K562 (cell line): ENCODE results near the gene SP2. TPM values are rescaled to one million over a fixed set of nuclear protein-coding genes. Genes with fewer than 3 reads are reported as not detected.

ENCODE experiments used
- BRD4 ChIP-seq: fragments of 200-600 bp; sonication (generic); IDR thresholded peaks from 2 replicates; pipeline ENCODE4 v1.6.1; 2017; ENCODE audit warnings: inconsistent platforms
- CREB5 ChIP-seq: fragments of 250-450 bp; sonication (Bioruptor Pico); IDR thresholded peaks from 2 replicates; pipeline ENCODE4 v1.5.0; 2020; ENCODE audit warnings: mild to moderate bottlenecking
- E2F8 ChIP-seq: fragments of 450-650 bp; IDR thresholded peaks from 2 replicates; pipeline ENCODE4 v1.7.1; 2018; ENCODE audit warnings: mild to moderate bottlenecking, low read depth; ENCODE audit not compliant: partially characterized antibody
- EGR1 ChIP-seq: fragments of 450-650 bp; conservative IDR thresholded peaks from 2 replicates; pipeline ENCODE4 v1.6.1; 2017; ENCODE audit warnings: mild to moderate bottlenecking
- ELF1 ChIP-seq: fragments of 200-800 bp; sonication (Bioruptor generic); IDR thresholded peaks from 2 replicates; pipeline ENCODE4 v1.6.1; 2016; ENCODE audit warnings: missing genetic modification characterization, missing compliant biosample characterization
- KLF6 ChIP-seq: fragments of 250-450 bp; sonication (Bioruptor Pico); IDR thresholded peaks from 2 replicates; pipeline ENCODE4 v1.4.0; 2020; ENCODE audit warnings: mild to moderate bottlenecking, moderate library complexity, borderline replicate concordance
- LEF1 ChIP-seq: fragments of 450-650 bp; IDR thresholded peaks from 2 replicates; pipeline ENCODE4 v1.6.1; 2016; ENCODE audit warnings: mild to moderate bottlenecking
- NBN ChIP-seq: fragments of 450-650 bp; IDR thresholded peaks from 2 replicates; pipeline ENCODE4 v1.6.1; 2016; ENCODE audit warnings: low read depth, mild to moderate bottlenecking
- RCOR1 ChIP-seq, 2 experiments: IDR thresholded peaks; 2 replicates each; pipeline ENCODE4 v1.6.1; 2012; ENCODE audit warnings: low read depth in 2 of 2, low read length in 2 of 2, borderline replicate concordance in 1 of 2, improper control_type of control experiment in 1 of 2
- SMAD3 ChIP-seq: fragments of 450-650 bp; formaldehyde crosslinking; conservative IDR thresholded peaks from 2 replicates; pipeline ENCODE4 v1.4.0; 2020; ENCODE audit warnings: mild to moderate bottlenecking
- SMARCE1 ChIP-seq: fragments of 450-650 bp; IDR thresholded peaks from 2 replicates; pipeline ENCODE4 v1.7.1; 2016; ENCODE audit warnings: mild to moderate bottlenecking
- SNRNP70 ChIP-seq: fragments of 200-400 bp; formaldehyde crosslinking; optimal IDR thresholded peaks from 2 replicates; pipeline ENCODE3; 2017; ENCODE audit warnings: low read depth, low read length
- TAF1 ChIP-seq: IDR thresholded peaks from 2 replicates; pipeline ENCODE4 v1.6.1; 2011; ENCODE audit warnings: mild to moderate bottlenecking, low read length, moderate library complexity; ENCODE audit not compliant: insufficient read depth, control insufficient read depth, severe bottlenecking; ENCODE audit errors: extremely low read depth
- TRIM25 ChIP-seq: fragments of 450-650 bp; IDR thresholded peaks from 2 replicates; pipeline ENCODE4 v1.7.0; 2016; ENCODE audit warnings: borderline replicate concordance
- USF2 ChIP-seq: sonication (generic); formaldehyde crosslinking; IDR thresholded peaks from 2 replicates; pipeline ENCODE4 v1.5.0; 2020; ENCODE audit warnings: missing genetic modification reagents
- XRCC5 ChIP-seq: fragments of 200-400 bp; formaldehyde crosslinking; IDR thresholded peaks from 2 replicates; pipeline ENCODE4 v1.6.1; 2017; ENCODE audit warnings: low read depth, mild to moderate bottlenecking, low read length
- ZFX ChIP-seq: sonication (generic); formaldehyde crosslinking; IDR thresholded peaks from 2 replicates; pipeline ENCODE4 v1.8.0; 2022; ENCODE audit warnings: mild to moderate bottlenecking, missing genetic modification reagents, moderate library complexity
- ZKSCAN1 ChIP-seq: fragments of 150-350 bp; IDR thresholded peaks from 2 replicates; pipeline ENCODE4 v1.6.1; 2016; ENCODE audit warnings: low read depth, low read length
- ZNF121 ChIP-seq: sonication (generic); formaldehyde crosslinking; conservative IDR thresholded peaks from 2 replicates; pipeline ENCODE4 v1.8.0; 2022; ENCODE audit warnings: missing genetic modification reagents
- ZNF217 ChIP-seq: sonication (generic); formaldehyde crosslinking; IDR thresholded peaks from 2 replicates; pipeline ENCODE4 v1.8.0; 2022; ENCODE audit warnings: mild to moderate bottlenecking, missing genetic modification reagents
- ZNF253 ChIP-seq: fragments of 250-450 bp; sonication (Bioruptor Pico); conservative IDR thresholded peaks from 2 replicates; pipeline ENCODE4 v1.6.1; 2021; ENCODE audit warnings: mild to moderate bottlenecking
- ZNF408 ChIP-seq: fragments of 250-450 bp; sonication (Bioruptor Pico); IDR thresholded peaks from 2 replicates; pipeline ENCODE4 v1.4.0; 2020; ENCODE audit warnings: low read depth, mild to moderate bottlenecking, moderate library complexity
- ZNF764 ChIP-seq: fragments of 250-450 bp; sonication (Bioruptor Pico); IDR thresholded peaks from 2 replicates; pipeline ENCODE4 v1.4.0; 2020; ENCODE audit warnings: low read depth, mild to moderate bottlenecking, moderate library complexity
- polyA plus RNA-seq, 8 experiments: library from polyadenylated mRNA; depleted of rRNA in 4 of 8; stranded (reverse) in 5 of 8; unstranded in 3 of 8; fragments of >200 nt; fragmentation: Nextera tagmentation in 2 of 8; fragmentation: Illumina TruSeq in 1 of 8; extraction: Ambion mirVana in 2 of 8; extraction: Trizol in 1 of 8; gene quantifications; 2 replicates each; pipeline versions ENCODE4 v1.2.1 to v1.2.3, GENCODE V29; 2011 to 2014; ENCODE audit warnings: inconsistent platforms in 1 of 8, missing spikeins in 1 of 8
- total RNA-seq, 7 experiments: library from RNA; depleted of rRNA in 6 of 7; stranded (reverse); fragments of >200 nt in 6 of 7; fragmentation: Illumina TruSeq in 2 of 7; extraction: Trizol in 2 of 7; gene quantifications; 2 replicates each; pipeline versions ENCODE4 v1.2.1 to v1.2.3, GENCODE V29; 2011 to 2021; ENCODE audit warnings: low replicate concordance in 1 of 7

The SP2 gene
- total and polyA plus RNA-seq, 9 of the 15 experiments (the other 6 are each of a cell fraction or from before 2014, with no cell fraction given), result 0.77 to 22.3 (median 2.3) TPM

- TF ChIP-seq CREB5 (CRISPR knock-in tag) (no peak), E2F8 (peak; percentile 85), ZFX (CRISPR knock-in tag) (peak; percentile 64), XRCC5 (no peak), ZNF253 (CRISPR knock-in tag) (no peak), LEF1 (peak; percentile 90), KLF6 (no peak), SNRNP70 (no peak), EGR1 (peak; percentile 76), RCOR1 (IDR thresholded peaks at IDR 0.05; ENCODE audit: borderline replicate concordance in 1 of 2, low read depth in 2 of 2, low read length in 2 of 2) (peak in 1 of 2 experiments; percentile 20; a peak in 1 of 4 replicates), NBN (no peak), ELF1 (tag) (peak; percentile 92), ZNF217 (no peak), ZKSCAN1 (0 out of 2 replicates have a peak, but pooled peaks have one; percentile 6), TRIM25 (no peak), USF2 (CRISPR knock-in tag) (no peak), SMAD3 (CRISPR knock-in tag) (no peak), ZNF764 (CRISPR knock-in tag) (peak; percentile 18; the same call in 1 of the 2 replicates), BRD4 (no peak), SMARCE1 (peak; percentile 64; the same call in 1 of the 2 replicates), TAF1 (peak; percentile 54), ZNF121 (CRISPR knock-in tag) (no peak), ZNF408 (CRISPR knock-in tag) (no peak)
These were observed at the start of gene SP2 (continued) for GRCh38 chr17:47895856-47896671.
